Measurements from ENCODE around the gene PRKCQ. TPM values are rescaled to one million over a fixed set of nuclear protein-coding genes. Genes with fewer than 3 reads are reported as not detected.

The PRKCQ gene
- total and polyA plus RNA-seq, 2 of the 4 experiments (the other 2 are of a cell fraction) = under 0.01 to 0.03 TPM

GRCh38 chr10:6398399-6398798 lies 181.7 kb downstream of the PRKCQ start:
- WGBS, 2 experiments (ENCODE audit: extremely low coverage in 2 of 2, insufficient read length in 1 of 2) = no CpG with 5 or more reads among the region's 2 CpGs
- peak overlapping the region; percentile 79; the same call in 1 of the 2 replicates for H4K91ac ChIP-seq (ENCODE audit: insufficient read depth, low read depth, low read length)
- peak overlapping the region; percentile 71 for H2BK20ac ChIP-seq (ENCODE audit: low read depth, low read length)
- H3K9me3 ChIP-seq (ENCODE audit: control insufficient read depth, insufficient read depth, low read length) = no peaks in the 10 kb centered on the region
- H3K36me3 ChIP-seq (ENCODE audit: control insufficient read depth, insufficient read depth, low read length) = no peaks in the 10 kb centered on the region
- H3K9me1 ChIP-seq (ENCODE audit: insufficient read depth, low read length) = peaks cover 19% of the 10 kb centered on the region
- dilution Hi-C loops (cut with HindIII; ENCODE audit: low sequenced_read_pairs, unreplicated experiment) (no loop called here), intact Hi-C loops (cut with micrococcal nuclease) (loop anchor here (10.0 kb wide), 1 partner anchor 154 kb away; no protein-coding TSS in a partner anchor), in situ Hi-C loops (cut with MboI; ENCODE audit: low sequenced_read_pairs) (loop anchor here (10.0 kb wide), 1 partner anchor 174 kb away; no protein-coding TSS in a partner anchor)
- no peak overlapping the region for H4K5ac ChIP-seq (ENCODE audit: low read depth, low read length)
- DNase-seq (no peak), ATAC-seq (ENCODE audit: low read depth) (no peak)
- ChIA-PET CTCF (interaction anchor here (0.6 to 3.8 kb wide), 8 partner anchors 13 to 444 kb away, joined by 3 to 42 read pairs (median 6); partner anchors contain the start of gene PFKFB3), POLR2A (ENCODE audit: unreplicated experiment) (interaction anchor here (1.9 kb wide), 1 partner anchor 196 kb away, joined by 7 read pairs; the partner anchor contains the start of gene PFKFB3)
- H2BK120ac ChIP-seq (ENCODE audit: low read depth, low read length) = peak overlapping the region; percentile 45
- no peak overlapping the region for H3K56ac ChIP-seq (ENCODE audit: extremely low read depth, insufficient read depth, low read length)
- H3K79me1 ChIP-seq (ENCODE audit: low read depth in 1 of 2, low read length in 2 of 2) = peaks cover 4 to 11% of the 10 kb centered on the region in 2 experiments
- H3K18ac ChIP-seq (ENCODE audit: low read depth, low read length) = peak overlapping the region; percentile 53; the same call in 1 of the 2 replicates
- H3K4me3 ChIP-seq (ENCODE audit: insufficient read depth, low read depth, low read length) = no peak overlapping the region
- peak overlapping the region; percentile 43; the same call in 1 of the 2 replicates for H3K14ac ChIP-seq (replicated peaks; ENCODE audit: low read depth, low read length)
- H3K4me2 ChIP-seq (ENCODE audit: low read depth, low read length) = no peak overlapping the region
- no TSS peak for BruUV-seq (replicated peaks)
- peaks cover 21% of the 10 kb centered on the region for H3K4me1 ChIP-seq (ENCODE audit: control insufficient read depth, insufficient read depth, low read length)
- H3K27ac ChIP-seq (ENCODE audit: insufficient read depth, low read length) = peak overlapping the region; percentile 51; the same call in 1 of the 2 replicates
- H2AFZ ChIP-seq (replicated peaks; ENCODE audit: low read length, poor library complexity) = no peak overlapping the region
- H2AK5ac ChIP-seq (ENCODE audit: low read depth, low read length) = peak overlapping the region; percentile 93; the same call in 1 of the 2 replicates
- no peaks in the 10 kb centered on the region for H3K27me3 ChIP-seq (ENCODE audit: control insufficient read depth, insufficient read depth, low read length)
- H2BK5ac ChIP-seq (ENCODE audit: low read depth, low read length, poor library complexity, severe bottlenecking) = peak overlapping the region; percentile 68
- H4K20me1 ChIP-seq (ENCODE audit: insufficient read depth, low read length) = no peaks in the 10 kb centered on the region
- peak overlapping the region; percentile 73; the same call in 1 of the 2 replicates for H3K4ac ChIP-seq (ENCODE audit: low read depth, low read length)
- H3K9ac ChIP-seq (ENCODE audit: low read depth, low read length) = no peak overlapping the region
- no peak overlapping the region for H2AK9ac ChIP-seq (replicated peaks; ENCODE audit: low read depth, low read length, poor library complexity)
- peak overlapping the region in 1 of 2 experiments; percentile 46; a peak in 1 of 4 replicates for H4K8ac ChIP-seq (ENCODE audit: low read depth in 2 of 2, low read length in 2 of 2)
- H3K23ac ChIP-seq (ENCODE audit: low read depth, low read length) = peak overlapping the region; percentile 76; the same call in 1 of the 2 replicates
- H2BK15ac ChIP-seq (ENCODE audit: low read depth, low read length) = peak overlapping the region; percentile 39; the same call in 1 of the 3 replicates
- TF ChIP-seq SMC3 (IDR thresholded peaks at IDR 0.05; ENCODE audit: low read depth, low read length) (no peak), FOS (IDR thresholded peaks at IDR 0.05; ENCODE audit: low read depth, low read length) (no peak), POLR2A (IDR thresholded peaks at IDR 0.05; ENCODE audit: low read depth, low read length) (no peak), BHLHE40 (IDR thresholded peaks at IDR 0.05; ENCODE audit: low read depth, low read length) (no peak), CHD1 (IDR thresholded peaks at IDR 0.05; ENCODE audit: low read depth, low read length) (no peak), CTCF (conservative IDR thresholded peaks at IDR 0.05; ENCODE audit: low read depth, low read length) (no peak), MAFK (IDR thresholded peaks at IDR 0.05; ENCODE audit: low read depth, low read length) (no peak), RFX5 (IDR thresholded peaks at IDR 0.05; ENCODE audit: low read depth, low read length) (no peak), CEBPB (IDR thresholded peaks at IDR 0.05; ENCODE audit: low read depth, low read length) (no peak), MXI1 (IDR thresholded peaks at IDR 0.05; ENCODE audit: borderline replicate concordance, low read depth, low read length) (no peak), RCOR1 (IDR thresholded peaks at IDR 0.05; ENCODE audit: insufficient replicate concordance, low read length) (no peak), RAD21 (IDR thresholded peaks at IDR 0.05; ENCODE audit: low read length) (no peak), MAZ (IDR thresholded peaks at IDR 0.05; ENCODE audit: borderline replicate concordance, low read depth, low read length) (no peak), USF2 (IDR thresholded peaks at IDR 0.05; ENCODE audit: low read depth, low read length) (no peak), ELK1 (IDR thresholded peaks at IDR 0.05; ENCODE audit: borderline replicate concordance, low read depth, low read length) (no peak)
